ENCODE results near the gene NUMB.
"Not testable (repeated sequence)": the region's sequence is repeated elsewhere in the genome, so short reads cannot be mapped to it uniquely, and the experiment has no call there.

Gene NUMB

DNA sequence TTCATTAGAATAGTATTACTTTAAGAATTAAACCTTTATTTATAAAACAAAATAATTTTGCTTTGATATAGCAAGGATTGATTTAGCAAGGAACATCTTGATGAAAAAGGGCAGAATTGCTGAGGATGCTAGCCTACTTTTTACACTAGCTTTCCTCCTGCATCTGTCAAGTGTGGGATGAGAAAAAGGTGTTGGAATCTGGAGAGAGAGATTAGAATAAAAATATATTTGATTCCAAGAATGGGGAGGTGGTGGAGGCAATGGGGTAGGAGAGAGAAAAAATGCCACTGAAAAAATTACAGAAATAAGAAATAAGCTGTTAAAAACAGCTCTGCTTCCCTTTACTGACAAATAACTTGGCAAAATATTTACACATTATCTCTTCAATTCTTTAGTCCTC is 98.9 kb downstream of the NUMB start:
- no peak for DNase-seq (ENCODE audit: low read depth in 2 of 2)

DNA sequence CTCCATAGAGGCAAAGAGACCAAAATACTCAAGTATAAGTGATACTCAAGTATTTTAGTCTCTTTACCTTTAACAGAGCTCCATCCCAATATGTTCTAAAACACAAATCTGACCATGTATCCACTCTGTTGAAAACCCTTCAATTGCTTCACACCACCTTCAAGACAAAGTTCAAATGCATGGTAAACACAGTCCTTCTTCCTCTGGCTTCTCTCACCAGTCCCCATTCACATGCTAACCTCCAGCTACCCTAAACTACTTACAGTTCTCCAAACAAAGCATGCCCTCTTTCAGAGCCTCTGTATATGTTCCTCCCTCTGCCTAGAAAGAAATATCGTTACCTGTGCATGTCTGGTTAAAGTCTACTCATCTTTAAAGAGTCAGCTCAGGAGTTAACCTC is 100.2 kb downstream of the NUMB start:
- no peak for DNase-seq (ENCODE audit: low read depth in 2 of 2)

DNA sequence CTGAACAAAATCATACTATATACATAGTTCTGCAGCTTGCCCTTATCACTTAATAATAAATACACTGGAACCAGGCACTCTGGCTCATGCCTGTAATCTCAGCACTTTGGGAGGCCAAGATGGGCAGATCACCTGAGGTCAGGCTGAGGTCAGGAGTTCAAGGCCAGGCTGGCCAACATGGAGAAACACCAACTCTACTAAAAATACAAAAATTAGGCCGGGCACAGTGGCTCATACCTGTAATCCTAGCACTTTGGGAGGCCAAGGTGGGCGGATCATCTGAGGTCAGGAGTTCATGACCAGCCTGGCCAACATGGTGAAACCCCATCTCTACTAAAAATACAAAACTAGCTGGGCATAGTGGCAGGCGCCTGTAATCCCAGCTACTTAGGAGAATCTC is 109.3 kb downstream of the NUMB start:
- DNase-seq (ENCODE audit: low read depth in 2 of 2), result not testable (repeated sequence)

DNA sequence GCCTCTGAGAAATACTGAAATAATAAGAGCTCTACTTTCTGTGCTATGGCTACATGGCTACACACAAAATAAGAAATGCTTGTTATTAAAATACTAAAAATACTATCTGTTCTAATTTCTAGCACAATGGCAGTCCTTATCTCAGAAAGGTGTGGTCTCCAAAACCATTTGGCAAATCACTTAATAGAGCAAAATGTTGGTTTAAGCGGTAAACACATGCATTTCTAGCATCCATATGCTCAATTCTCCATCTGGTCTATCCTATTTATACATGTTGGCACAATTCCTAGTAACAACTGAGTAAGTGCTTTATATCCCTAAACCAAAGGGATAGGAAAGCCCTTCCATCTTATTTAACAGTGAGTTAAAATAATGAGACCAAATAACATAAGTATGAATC is 114.0 kb downstream of the NUMB start:
- DNase-seq (ENCODE audit: low read depth in 2 of 2), result no peak

DNA sequence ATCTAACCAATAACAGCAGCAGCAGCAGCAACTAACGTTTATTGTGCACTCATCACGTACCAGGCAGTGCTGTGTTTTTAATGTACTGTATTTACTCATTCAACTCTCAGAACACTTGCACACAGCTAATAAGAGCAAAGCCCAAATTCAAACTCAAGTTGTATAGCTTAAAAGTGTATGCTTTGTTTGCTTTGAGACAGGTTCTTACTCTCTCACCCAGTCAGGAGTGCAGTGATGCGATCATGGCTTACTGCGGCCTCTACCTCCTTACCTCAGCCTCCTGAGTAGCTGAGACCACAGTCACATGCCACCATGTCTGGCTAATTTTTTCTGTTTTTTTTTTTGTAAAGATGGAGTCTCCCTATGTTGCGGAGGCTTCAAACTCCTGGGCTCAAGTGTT is 115.7 kb downstream of the NUMB start:
- no peak for DNase-seq (ENCODE audit: low read depth in 2 of 2)

DNA sequence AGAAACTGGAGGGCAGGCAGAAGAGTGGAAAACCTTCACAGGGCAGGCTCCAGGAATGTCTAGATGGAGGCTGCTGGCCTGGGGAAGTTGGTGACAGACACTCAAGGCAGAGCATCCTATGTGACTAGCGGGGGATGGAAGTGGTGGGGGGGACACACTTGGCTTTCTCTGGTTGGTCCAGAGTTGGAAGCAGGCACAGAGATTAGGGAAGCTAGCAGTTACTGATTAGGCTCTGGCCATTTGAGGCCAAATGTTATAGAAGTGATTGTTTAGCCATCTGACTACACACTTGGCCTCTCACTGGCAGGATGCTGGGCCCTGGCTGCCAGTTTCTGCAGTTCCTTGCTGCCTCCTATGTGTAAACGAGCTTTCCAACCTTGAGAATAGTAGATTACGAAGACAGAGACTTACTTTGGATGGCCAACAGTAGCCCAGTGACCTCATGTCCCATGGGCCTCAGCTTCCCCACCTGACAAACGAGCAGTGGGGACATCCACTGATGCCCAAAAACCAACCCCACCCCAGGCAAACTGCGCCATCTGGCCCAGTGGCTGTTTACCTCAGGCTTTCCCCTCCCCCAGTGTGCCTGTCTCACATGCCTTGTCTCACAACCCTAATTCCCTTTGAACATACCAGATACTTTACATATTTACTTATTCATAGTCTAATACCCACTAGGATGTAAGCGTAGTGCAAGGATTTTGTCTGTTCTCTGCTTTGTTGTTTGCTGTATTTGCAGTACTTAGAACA is 118.3 kb downstream of the NUMB start:
- DNase-seq (ENCODE audit: low read depth in 2 of 2), result no peak

DNA sequence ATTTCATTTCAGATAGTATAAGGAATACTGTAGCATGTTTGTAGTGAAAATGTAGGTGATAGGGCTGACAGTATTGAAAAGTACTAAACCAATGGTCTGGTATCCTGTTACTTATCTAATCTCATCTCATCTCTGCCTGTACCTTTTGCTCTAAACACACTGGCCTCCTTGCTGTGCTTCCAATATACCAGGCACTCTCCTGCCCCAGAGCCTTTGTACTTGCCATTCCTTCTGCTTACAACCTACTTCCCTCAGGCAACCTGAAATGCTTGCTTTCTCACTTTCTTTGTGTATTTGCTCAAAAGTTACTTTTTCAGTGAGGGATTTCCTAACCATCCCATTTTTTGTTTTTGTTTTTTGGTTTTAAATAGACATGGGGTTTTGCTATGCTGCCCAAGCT is 119.1 kb downstream of the NUMB start:
- DNase-seq (ENCODE audit: low read depth in 2 of 2), result no peak

DNA sequence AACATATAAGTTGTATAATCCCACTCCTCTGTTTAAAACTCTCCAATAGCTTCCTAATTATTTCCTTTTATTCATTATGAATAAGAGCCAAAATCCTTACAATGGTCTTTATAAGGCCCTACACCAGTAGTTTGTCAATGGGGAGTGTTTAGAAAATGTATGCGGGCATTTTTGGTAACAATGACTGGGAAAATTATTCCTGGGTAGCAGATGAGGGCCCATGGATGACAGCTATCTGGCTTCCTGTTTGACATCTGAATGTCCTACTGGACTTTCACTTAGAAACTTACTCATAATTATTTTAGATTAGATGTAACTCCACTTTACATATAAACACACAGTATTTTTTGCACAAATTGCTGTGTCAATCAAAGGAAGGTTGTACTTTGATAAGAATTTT is 119.8 kb downstream of the NUMB start:
- DNase-seq (ENCODE audit: low read depth in 2 of 2), result no peak

DNA sequence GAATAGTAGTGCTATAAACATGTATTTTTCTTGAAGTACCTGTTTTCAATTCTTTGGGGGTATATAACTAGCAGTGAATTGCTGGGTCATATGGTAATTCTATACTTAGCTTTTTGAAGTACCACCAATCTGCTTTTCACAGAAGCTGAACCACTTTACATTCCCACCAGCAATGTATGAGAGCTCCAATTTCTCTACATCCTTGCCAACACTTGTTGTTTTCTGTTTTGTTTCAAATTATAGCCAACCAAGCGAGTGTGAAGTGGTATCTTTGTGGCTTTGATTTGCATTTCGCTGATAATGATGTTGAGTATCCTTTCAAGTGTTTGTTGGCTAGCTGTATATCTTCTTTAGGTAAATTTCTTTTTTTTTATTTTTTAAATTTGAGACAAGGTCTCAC is 125.3 kb downstream of the NUMB start:
- DNase-seq (ENCODE audit: low read depth in 2 of 2), result no peak

DNA sequence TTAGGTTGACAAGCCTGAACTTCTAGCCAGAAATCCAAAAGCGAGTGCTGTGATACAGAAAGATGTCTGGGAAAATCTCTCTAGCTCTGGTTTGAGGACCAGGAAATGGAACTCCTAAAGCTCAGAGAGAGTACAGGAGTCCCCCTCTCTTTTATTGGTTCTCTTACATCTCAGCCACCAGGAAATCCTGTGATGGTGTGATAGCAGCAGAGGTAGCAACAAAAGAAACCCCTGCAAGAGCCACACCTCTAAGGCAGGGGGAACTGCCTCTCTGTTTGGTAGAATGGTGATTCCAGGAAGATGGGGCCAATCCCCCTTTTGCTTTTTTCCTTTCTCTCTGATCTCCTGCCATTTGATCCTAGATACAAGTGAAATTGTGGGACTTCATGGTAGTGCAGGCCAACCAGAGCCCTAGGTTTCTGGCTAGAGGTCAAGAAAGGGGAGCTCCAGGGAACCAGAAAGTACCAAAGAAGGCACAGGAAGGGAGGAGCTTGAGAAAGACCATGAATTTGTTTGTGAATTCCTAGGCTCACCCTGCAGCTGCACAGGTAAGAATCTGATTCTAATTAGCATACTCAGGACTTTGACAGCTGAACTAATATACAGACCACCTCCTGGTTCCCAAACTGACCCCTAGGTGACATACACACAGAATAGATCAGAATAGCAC is 132.6 kb downstream of the NUMB start:
- DNase-seq (ENCODE audit: low read depth in 2 of 2), result no peak

DNA sequence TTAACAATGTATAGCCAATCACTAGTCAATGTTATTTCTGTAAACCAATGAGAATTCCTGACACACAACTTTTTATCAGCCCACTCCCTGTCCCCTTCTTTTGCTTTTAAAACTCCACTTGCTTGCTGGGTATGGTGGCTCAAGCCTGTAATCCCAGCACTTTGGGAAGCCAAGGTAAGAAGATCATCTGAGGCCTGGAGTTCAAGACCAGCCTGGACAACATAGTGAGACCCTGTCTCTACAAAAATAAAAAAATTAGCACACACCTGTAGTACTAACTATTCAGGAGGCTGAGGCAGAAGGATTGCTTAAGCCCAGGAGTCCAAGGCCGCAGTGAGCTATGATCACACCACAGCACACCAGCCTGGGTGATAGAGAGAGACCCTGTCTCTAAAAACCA is 133.3 kb downstream of the NUMB start:
- DNase-seq (ENCODE audit: low read depth in 2 of 2), result no peak

DNA sequence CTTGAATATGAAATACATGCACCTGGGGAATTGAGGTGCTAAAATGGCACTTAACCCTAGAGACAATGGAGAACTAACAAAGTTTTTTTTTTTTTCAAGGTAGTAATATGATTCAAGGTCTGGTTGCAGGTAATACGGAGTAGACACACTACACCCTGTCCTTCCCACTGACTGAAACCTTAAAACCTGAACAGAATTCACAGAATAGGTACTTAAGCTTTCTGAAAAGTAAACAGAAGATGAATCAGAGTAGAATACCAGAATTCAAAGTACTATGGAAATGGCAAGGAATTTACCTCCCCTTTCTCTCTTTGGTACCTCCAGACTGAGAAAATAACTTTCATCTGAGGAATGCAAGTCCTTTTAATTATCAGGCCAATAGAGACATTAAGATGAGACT is 133.8 kb downstream of the NUMB start:
- no peak for DNase-seq (ENCODE audit: low read depth in 2 of 2)

DNA sequence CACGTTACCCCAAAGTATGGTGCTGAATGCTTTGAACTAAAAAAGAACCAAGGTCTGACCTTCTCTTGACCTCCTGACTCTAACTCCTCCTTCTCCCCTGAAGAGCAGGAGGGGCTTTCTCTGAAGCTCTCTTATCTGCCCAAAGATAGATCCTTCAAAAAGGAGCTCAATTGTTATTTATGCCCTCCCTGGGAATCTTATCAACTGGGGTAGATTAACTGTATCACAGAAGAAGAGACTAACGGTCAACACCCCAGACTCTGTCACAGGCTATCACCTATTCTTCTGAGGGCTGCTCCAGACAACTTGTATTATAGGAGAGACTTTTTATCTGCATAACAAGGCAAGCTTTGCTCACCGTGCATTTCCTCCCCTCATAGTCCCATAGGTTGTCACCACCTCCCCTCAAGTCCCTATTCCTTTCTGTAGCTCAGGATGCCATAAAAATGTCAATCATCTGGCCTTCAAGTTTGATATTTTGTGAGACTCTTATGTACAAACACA is 134.4 kb downstream of the NUMB start:
- no peak for DNase-seq (ENCODE audit: low read depth in 2 of 2)

DNA sequence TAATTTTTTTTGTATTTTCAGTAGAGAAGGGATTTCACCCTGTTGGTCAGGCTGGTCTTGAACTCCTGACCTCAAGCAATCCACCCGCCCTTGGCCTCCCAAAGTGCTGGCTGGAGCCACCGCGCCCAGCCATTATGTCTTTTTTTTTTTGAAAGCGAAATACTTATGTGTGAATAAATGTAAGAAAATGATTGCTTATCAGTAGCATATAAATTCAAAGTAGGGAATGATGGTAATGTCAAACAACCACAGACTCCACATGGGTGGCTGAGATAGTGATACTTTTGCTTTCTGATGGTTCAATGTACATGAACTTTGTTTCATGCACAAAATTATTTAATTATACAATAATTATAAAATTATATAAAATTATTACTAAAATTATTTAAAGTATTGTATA is 145.2 kb downstream of the NUMB start:
- no peak for DNase-seq (ENCODE audit: low read depth in 2 of 2)

DNA sequence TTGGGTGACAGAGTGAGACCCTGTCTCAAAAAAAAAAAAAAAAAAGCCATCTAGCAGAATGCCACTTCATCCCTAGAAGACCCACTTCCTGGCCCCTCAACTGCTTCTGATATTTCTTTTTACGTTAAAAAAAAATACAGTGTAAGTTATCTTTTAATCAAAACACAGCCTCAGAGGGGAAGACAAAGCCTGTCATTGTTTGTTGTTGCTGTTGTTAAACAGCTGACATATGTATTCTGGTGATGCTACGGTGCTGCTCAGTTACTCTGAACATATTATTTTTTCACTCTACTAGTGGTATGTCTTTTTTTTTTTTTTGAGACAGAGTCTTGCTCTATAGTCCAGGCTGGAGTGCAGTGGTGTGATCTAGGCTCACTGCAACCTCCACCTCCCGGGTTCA is 145.7 kb downstream of the NUMB start:
- DNase-seq (ENCODE audit: low read depth in 2 of 2), result no peak

DNA sequence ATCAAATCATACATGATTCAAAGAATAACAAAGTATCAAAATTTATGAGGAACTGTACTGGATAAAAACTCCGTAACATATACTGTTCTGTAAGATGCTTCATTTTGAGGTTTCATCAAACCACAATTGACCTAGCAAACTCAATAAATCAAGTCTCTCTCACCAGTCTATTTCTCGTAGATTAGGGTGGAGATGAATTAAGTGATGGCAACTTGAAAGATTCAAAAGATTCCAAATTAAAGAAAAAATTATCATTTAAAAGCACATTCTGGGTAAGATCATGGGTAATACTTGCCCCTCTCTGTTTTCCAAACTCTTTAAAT is 146.7 kb downstream of the NUMB start:
- no peak for DNase-seq (ENCODE audit: low read depth in 2 of 2)

DNA sequence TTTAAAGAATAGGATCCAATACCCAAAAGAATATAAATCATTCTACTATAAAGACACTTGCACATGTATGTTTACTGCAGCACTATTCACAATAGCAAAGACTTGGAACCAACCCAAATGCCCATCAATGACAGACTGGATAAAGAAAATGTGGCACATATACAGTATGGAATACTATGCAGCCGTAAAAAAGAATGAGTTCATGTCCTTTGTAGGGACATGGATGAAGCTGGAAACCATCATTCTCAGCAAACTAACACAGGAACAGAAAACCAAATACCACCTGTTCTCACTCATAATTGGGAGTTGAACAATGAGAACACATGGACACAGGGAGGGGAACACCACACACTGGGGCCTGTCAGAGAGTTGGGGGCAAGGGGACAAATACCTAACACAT is 149.1 kb downstream of the NUMB start:
- not testable (repeated sequence) for DNase-seq (ENCODE audit: low read depth in 2 of 2)

DNA sequence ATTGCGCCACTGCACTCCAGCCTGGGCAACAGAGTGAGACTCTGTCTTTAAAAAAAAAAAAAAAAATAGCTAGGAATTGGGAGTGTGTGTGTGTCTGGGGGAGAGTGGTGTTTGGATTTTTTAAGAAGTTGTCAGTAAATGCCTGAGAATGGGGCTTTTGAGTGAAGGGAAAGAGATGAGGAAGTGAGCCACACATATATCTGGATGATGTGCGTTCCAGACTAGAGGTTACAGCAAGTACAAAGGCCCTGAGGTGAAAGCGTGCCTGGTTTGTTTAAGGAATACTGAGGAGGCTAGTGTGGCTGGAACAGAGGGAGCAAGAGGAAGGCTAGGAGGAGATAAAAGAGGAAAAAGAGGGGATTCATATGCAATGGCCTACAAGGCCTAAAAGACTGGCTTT is 151.1 kb downstream of the NUMB start:
- DNase-seq (ENCODE audit: low read depth in 2 of 2), result no peak

DNA sequence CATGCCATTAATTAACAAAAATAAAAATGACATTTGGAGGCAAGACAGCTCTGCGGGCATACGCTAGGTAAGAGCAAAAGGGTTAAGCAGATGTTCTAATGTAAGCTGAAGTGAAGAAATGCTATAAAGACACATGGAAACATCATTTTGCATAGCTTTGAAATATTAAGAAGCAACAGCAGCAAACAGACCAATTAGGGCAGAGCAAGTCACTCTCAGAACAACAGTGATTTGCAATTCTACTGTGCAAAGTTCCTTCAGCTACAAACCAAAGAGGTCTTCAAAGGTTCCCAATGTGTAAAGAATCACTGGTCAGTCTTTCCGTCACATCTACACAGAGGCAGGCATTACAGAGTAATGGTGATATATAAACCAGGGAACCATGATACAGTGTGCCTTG is 152.8 kb downstream of the NUMB start:
- no peak for DNase-seq (ENCODE audit: low read depth in 2 of 2)

DNA sequence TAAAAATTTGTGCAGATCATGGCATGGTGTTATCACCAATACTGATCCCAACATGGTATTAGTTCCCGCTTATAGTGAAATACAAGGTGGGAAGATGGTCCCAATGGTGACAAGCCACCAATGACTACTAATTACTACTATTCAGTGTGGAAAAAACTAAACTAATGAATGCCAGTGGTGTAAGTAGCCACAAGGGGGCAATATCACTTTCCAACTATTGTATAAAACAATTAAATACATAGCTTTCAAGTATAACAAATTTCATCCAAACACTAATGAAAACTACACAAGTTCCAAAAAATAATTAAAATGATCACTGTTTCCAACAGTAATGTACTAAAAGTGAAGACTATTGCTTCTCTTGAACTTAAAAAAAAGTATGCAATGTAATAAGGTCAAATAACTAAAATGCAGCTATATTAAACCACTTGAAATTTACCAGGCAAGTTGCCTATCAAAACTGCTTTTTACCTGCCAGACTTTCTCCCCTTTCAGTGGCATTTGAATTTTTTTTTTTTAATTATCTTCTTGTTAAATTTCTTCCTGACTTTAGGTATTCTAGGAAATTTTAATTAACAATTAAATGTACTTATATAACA is 163.0 kb downstream of the NUMB start:
- no peak for DNase-seq (ENCODE audit: low read depth in 2 of 2)

DNA sequence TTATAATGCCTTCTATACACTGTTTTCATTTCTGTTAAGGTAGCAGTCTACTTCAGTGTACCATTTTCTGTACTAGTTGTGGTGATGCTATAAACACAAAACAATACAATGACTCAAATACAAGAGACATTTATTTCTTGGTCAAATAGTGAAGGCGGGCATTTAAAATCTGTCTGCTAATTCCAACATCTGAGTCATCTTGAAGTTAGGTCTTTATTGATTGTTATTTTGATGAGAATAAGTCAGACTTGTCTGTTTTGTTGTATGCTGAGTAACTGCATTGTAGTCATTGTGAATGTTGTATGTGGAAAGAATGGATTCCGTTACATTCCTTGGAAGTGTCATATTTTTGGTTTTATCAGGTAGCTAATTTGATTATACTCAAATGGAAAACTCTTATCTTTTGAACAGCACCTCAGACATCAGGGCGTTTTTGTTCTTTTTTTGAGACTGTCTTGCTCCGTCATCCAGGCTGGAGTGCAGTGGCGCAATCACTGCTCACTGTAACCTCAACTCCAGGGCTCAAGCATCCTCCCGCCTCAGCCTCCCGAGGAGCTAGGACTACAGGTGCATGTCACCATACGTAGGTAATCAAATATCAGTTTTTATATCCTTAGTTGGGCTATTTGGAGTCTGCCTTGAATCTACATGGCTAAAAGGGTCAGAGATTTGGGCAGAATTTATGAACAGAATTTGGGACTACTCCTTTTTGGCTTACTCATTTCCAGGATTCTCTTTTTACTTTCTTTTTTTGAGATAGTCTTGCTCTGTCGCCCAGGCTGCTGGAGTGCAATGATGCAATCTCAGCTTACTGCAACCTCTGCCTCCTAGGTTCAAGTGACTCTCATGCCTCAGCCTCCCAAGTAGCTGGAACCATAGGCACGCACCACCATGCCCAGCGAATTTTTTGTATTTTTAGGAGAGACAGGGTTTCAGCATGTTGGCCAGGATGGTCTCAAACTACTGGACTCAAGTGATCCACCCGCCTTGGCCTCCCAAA is 164.3 kb downstream of the NUMB start:
- DNase-seq (ENCODE audit: low read depth in 2 of 2), result no peak

DNA sequence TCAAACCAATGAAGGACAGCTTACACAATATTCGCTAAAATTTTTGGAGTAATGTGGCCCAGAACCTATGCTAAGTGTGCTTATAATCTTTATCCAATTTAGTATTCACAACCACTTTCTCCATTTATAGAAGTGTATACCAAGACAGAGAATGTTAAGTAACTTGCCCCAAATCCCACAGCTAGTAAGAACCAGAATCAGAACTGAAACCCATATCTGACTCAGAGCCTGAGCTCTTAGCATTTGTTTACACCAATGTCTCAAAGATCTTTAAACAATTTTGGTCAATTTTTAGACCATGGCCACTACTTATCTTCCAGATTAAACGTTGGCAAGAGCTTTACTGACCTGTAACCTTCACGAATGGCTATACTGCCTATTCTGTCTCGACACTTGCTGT is 168.1 kb downstream of the NUMB start:
- no peak for DNase-seq (ENCODE audit: low read depth in 2 of 2)
